A549 (cell line): ENCODE data around the gene PIAS4. TPM values are rescaled to one million over a fixed set of nuclear protein-coding genes. Genes with fewer than 3 reads are reported as not detected.

Experiments used
- ATAC-seq, 2 experiments: fragments of 200-7000 bp in 1 of 2; fragments of >200 bp in 1 of 2; cut with Nextera tagmentation in 1 of 2; cut with Tn5 transposase in 1 of 2; 3 replicates each; pipeline versions ENCODE4 v1.8.0 to v1.9.1; 2018 to 2020; ENCODE audit warnings: mild to moderate bottlenecking in 1 of 2, moderate library complexity in 1 of 2
- CTCF ChIA-PET: fragments of 300-600 bp; sonication (Branson Sonifier 250); formaldehyde crosslinking; extraction: SDS; loops from one replicate; lab custom pipeline; 2021; ENCODE audit warnings: antibody characterized with exemption, inconsistent platforms; lab: Yijun Ruan, JAX
- POLR2A ChIA-PET: fragments of 350-600 bp; formaldehyde crosslinking; extraction: SDS; loops from one replicate; lab custom pipeline; 2021; ENCODE audit warnings: antibody characterized with exemption, inconsistent platforms; lab: Yijun Ruan, JAX
- DNase-seq, 2 experiments: peaks; one replicate each; pipeline versions ENCODE4 v3.0.0 to v3.0.0-alpha.2; 2011 to 2016; ENCODE audit warnings: low read depth in 1 of 2, low spot score in 1 of 2
- FAIRE-seq: peaks from 2 replicates; lab custom pipeline; 2011; peaks lifted over from hg19 to GRCh38; lab: Jason Lieb, UNC
- H3K27ac ChIP-seq, 2 experiments: fragments of >200 bp; sonication (Bioruptor Twin); formaldehyde crosslinking; 3 replicates each; pipeline ENCODE4 v1.5.1; 2016 to 2017
- H3K4me1 ChIP-seq: fragments of >200 bp; sonication (Bioruptor Twin); formaldehyde crosslinking; 3 replicates; pipeline ENCODE4 v1.6.1; 2016
- H3K4me2 ChIP-seq: fragments of >200 bp; sonication (Bioruptor Twin); formaldehyde crosslinking; 3 replicates; pipeline ENCODE4 v1.6.1; 2016
- H3K4me3 ChIP-seq: fragments of >200 bp; sonication (Bioruptor Twin); formaldehyde crosslinking; 3 replicates; pipeline ENCODE4 v1.5.1; 2016
- H3K9me3 ChIP-seq: fragments of >200 bp; sonication (Bioruptor Twin); formaldehyde crosslinking; 3 replicates; pipeline ENCODE4 v1.6.1; 2016
- BCL3 ChIP-seq: fragments of >200 bp; sonication (Bioruptor Twin); formaldehyde crosslinking; IDR thresholded peaks from 3 replicates; pipeline ENCODE4 v1.6.1; 2016
- BHLHE40 ChIP-seq: IDR thresholded peaks from 2 replicates; pipeline ENCODE4 v1.6.1; 2012; ENCODE audit warnings: low read depth, low read length, inconsistent platforms
- CBX2 ChIP-seq: fragments of 200-600 bp; sonication (generic); IDR thresholded peaks from 2 replicates; pipeline ENCODE4 v1.6.1; 2016; ENCODE audit warnings: low read depth, mild to moderate bottlenecking, borderline replicate concordance
- CEBPB ChIP-seq, 2 experiments: fragments of >200 bp in 1 of 2; sonication (Bioruptor Twin) in 1 of 2; formaldehyde crosslinking in 1 of 2; IDR thresholded peaks; 2 replicates each; pipeline ENCODE4 v1.6.1; 2012 to 2016
- EHF ChIP-seq: fragments of 250-450 bp; sonication (Bioruptor Pico); IDR thresholded peaks from 2 replicates; pipeline ENCODE4 v1.5.0; 2020; ENCODE audit warnings: mild to moderate bottlenecking
- GATA3 ChIP-seq: IDR thresholded peaks from 2 replicates; pipeline ENCODE4 v1.6.1; 2012; ENCODE audit warnings: borderline replicate concordance
- HDAC2 ChIP-seq: fragments of 200-600 bp; sonication (generic); IDR thresholded peaks from 2 replicates; pipeline ENCODE4 v1.6.1; 2016
- HEYL ChIP-seq: fragments of 250-450 bp; sonication (Bioruptor Pico); IDR thresholded peaks from 2 replicates; pipeline ENCODE4 v1.8.0; 2021; ENCODE audit warnings: mild to moderate bottlenecking, moderate library complexity
- HMGXB4 ChIP-seq: fragments of 250-450 bp; sonication (Bioruptor Pico); IDR thresholded peaks from 2 replicates; pipeline ENCODE4 v1.5.0; 2021; ENCODE audit warnings: mild to moderate bottlenecking, moderate library complexity, borderline replicate concordance
- HOXB13 ChIP-seq: fragments of 250-450 bp; sonication (Bioruptor Pico); IDR thresholded peaks from 2 replicates; pipeline ENCODE4 v1.5.0; 2020; ENCODE audit warnings: low read depth, mild to moderate bottlenecking, moderate library complexity
- KDM5A ChIP-seq: fragments of 200-600 bp; sonication (generic); IDR thresholded peaks from 2 replicates; pipeline ENCODE4 v1.6.1; 2016; ENCODE audit warnings: antibody characterized with exemption, mild to moderate bottlenecking
- MAZ ChIP-seq: fragments of 150-350 bp; IDR thresholded peaks from 2 replicates; pipeline ENCODE4 v1.6.1; 2014; ENCODE audit warnings: antibody characterized with exemption, low read depth, low read length, borderline replicate concordance
- NFE2L2 ChIP-seq: fragments of 150-350 bp; conservative IDR thresholded peaks from 2 replicates; pipeline ENCODE4 v1.6.1; 2014; ENCODE audit warnings: low read length
- NPAS2 ChIP-seq: fragments of 250-450 bp; sonication (Bioruptor Pico); IDR thresholded peaks from 2 replicates; pipeline ENCODE4 v1.8.0; 2022; ENCODE audit warnings: mild to moderate bottlenecking, moderate library complexity, borderline replicate concordance
- POLR2A ChIP-seq: IDR thresholded peaks from 2 replicates; pipeline ENCODE4 v1.6.1; 2012; ENCODE audit warnings: mild to moderate bottlenecking, low read length
- POLR2AphosphoS2 ChIP-seq: conservative IDR thresholded peaks from 2 replicates; pipeline ENCODE4 v1.6.1; 2012; ENCODE audit warnings: low read length, improper control_type of control experiment, inconsistent platforms
- RAD21 ChIP-seq, 2 experiments: fragments of >200 bp in 1 of 2; sonication (Bioruptor Twin) in 1 of 2; formaldehyde crosslinking in 1 of 2; IDR thresholded peaks in 1 of 2; conservative IDR thresholded peaks in 1 of 2; 2 replicates in 1 of 2; 3 replicates in 1 of 2; pipeline ENCODE4 v1.6.1; 2012 to 2018; ENCODE audit warnings: inconsistent platforms in 1 of 2
- RNF2 ChIP-seq: fragments of 200-600 bp; sonication (generic); IDR thresholded peaks from 2 replicates; pipeline ENCODE4 v1.6.1; 2016; ENCODE audit warnings: low read depth, mild to moderate bottlenecking, antibody characterized with exemption, moderate library complexity, borderline replicate concordance
- SREBF2 ChIP-seq: fragments of 450-650 bp; IDR thresholded peaks from 2 replicates; pipeline ENCODE4 v1.6.1; 2014; ENCODE audit warnings: mild to moderate bottlenecking, moderate library complexity
- ZC3H11A ChIP-seq: fragments of 450-650 bp; IDR thresholded peaks from 2 replicates; pipeline ENCODE4 v1.6.1; 2014; ENCODE audit warnings: antibody characterized with exemption, mild to moderate bottlenecking
- WGBS: methylation state at CpG from one replicate; pipeline ENCODE4 v1.1.6; 2017; ENCODE audit errors: missing lambda C conversion rate; 5-methylcytosine and 5-hydroxymethylcytosine counted together
- polyA plus RNA-seq, 4 experiments: library from polyadenylated mRNA; depleted of rRNA in 3 of 4; stranded (reverse); fragments of >200 nt; fragmentation: RNase III in 1 of 4; extraction: RNeasy Plus Mini Kit Qiagen cat#74134 plus additional on column Dnase treatment in 1 of 4; gene quantifications; 2 replicates in 3 of 4; 3 replicates in 1 of 4; pipeline ENCODE4 v1.2.3, GENCODE V29; 2011 to 2017
- TF ChIP-seq, protein P1 (sequence below): IDR thresholded peaks from 2 replicates; pipeline ENCODE4 v1.6.1; 2012

The PIAS4 gene
- polyA plus RNA-seq, 2 of the 4 experiments (the other 2 are of a cell fraction), result 5.2 to 12.8 TPM

- FAIRE-seq, result no peak
- H3K27ac ChIP-seq, result peak overlapping the region; percentile 92 to 94; a peak in 4 of 6 replicates
Observed at GRCh38 chr19:4053423-4054324, 46.1 kb downstream of the PIAS4 start.

DNA sequence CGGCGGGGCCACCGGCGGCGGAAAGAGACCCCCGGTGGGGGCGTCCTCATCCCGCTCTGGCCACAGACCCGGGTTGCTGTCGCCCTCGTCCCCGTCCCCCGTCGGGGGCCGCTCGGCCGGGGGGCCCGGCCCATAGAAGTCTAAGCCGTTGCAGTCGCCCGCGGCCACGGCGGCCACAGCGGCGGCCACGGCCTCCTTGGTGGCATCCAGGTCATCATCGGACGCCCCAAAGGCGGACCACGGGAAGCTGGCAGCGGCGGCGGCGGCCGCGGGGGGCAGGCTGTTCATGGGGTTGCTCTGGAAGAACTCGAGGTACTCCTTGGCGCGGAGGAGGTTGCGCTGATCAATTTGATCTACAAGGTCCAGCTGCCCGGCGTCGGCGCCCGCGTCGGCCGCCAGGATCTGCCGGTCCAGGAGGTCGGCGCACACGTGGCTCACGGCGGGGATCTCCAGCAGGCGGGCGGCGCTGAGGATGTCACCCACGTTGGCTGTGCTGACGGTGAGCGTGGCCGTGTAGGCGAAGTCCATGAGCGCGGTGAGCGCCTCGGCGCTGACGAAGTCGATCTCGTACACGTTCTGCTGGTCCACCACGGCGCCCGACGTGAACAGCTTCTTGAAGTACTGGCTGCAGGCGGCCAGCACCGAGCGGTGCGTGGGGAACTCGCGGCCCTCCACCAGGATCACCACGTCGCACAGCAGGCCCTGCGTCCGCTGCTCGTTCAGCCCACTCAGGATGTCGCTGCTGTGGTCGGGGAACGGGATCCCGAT is 47.1 kb downstream of the PIAS4 start:
- ATAC-seq (no peak), DNase-seq (no peak), FAIRE-seq (no peak)
- 94% methylated on average over 57 of the region's 91 CpGs for WGBS
- CTCF ChIA-PET, result interaction anchor here (1.4 kb wide), 1 partner anchor 86 kb away, joined by 3 read pairs; no protein-coding TSS in a partner anchor
- H3K9me3 ChIP-seq, result no peaks in the 10 kb centered on the region
- H3K4me3 ChIP-seq, result no peak overlapping the region
- no peak overlapping the region for H3K27ac ChIP-seq
- TF ChIP-seq POLR2A, result no peak
- no peak for TF ChIP-seq RAD21 (conservative IDR thresholded peaks at IDR 0.05 in 1 of 2, IDR thresholded peaks at IDR 0.05 in 1 of 2)
- no peak for TF ChIP-seq HEYL (CRISPR knock-in tag)
- no peak for TF ChIP-seq BHLHE40
- TF ChIP-seq KDM5A, result no peak
- no peak for TF ChIP-seq EHF
- no peak for TF ChIP-seq MAZ
- no peak for TF ChIP-seq NFE2L2
- TF ChIP-seq RNF2, result no peak
- TF ChIP-seq GATA3, result no peak
- TF ChIP-seq BCL3, result no peak
- no peak for TF ChIP-seq NPAS2 (CRISPR knock-in tag)
- TF ChIP-seq CEBPB (IDR thresholded peaks at IDR 0.05), result no peak
- TF ChIP-seq ZC3H11A, result no peak
- no peak for TF ChIP-seq POLR2AphosphoS2
- TF ChIP-seq, protein P1, sequence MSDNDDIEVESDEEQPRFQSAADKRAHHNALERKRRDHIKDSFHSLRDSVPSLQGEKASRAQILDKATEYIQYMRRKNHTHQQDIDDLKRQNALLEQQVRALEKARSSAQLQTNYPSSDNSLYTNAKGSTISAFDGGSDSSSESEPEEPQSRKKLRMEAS, result no peak
- TF ChIP-seq HDAC2, result no peak
- no peak for TF ChIP-seq SREBF2
- TF ChIP-seq CBX2, result no peak
- no peak for TF ChIP-seq HOXB13
- POLR2A ChIA-PET, result no interaction called here
- H3K4me2 ChIP-seq, result no peak overlapping the region
- peaks cover 49% of the 10 kb centered on the region for H3K4me1 ChIP-seq

More at GRCh38 chr19:4053423-4054324, 46.1 kb downstream of the PIAS4 start:
- Histone ChIP-seq H3K4me2 (peak overlapping the region; percentile 97), H3K9me3 (no peaks in the 10 kb centered on the region), H3K4me1 (peaks cover 39% of the 10 kb centered on the region), H3K4me3 (no peak overlapping the region; the same call in 2 of the 3 replicates)
- POLR2A ChIA-PET, result no interaction called here
- no peak for DNase-seq
- CTCF ChIA-PET, result interaction anchor here (1.4 kb wide), 1 partner anchor 87 kb away, joined by 3 read pairs; no protein-coding TSS in a partner anchor
- ATAC-seq, result no peak
- no peak for TF ChIP-seq HMGXB4 (CRISPR knock-in tag)
- 93% methylated on average over 59 of the region's 82 CpGs for WGBS
